HCT116 (cell line): ENCODE results near the gene ADAMTS16. TPM values are rescaled to one million over a fixed set of nuclear protein-coding genes. Genes with fewer than 3 reads are reported as not detected.

Experiments
- ATAC-seq: fragments of 200-7000 bp; cut with Tn5 transposase; 2 replicates; pipeline ENCODE4 v1.9.1; 2020; ENCODE audit warnings: mild to moderate bottlenecking, moderate library complexity
- BruUV-seq: library from RNA; stranded (reverse); fragments of 400-500 nt; replicated peaks from 2 replicates; lab custom pipeline; 2021; lab: Mats Ljungman, UMichigan
- CTCF ChIA-PET: fragments of 300-600 bp; sonication (Branson Sonifier 250); formaldehyde crosslinking; loops from one replicate; lab custom pipeline; 2021; ENCODE audit warnings: antibody characterized with exemption; lab: Charles Lee
- POLR2A ChIA-PET: fragments of 300-600, 350-600 bp; sonication (Branson Sonifier 250); formaldehyde crosslinking; loops from one replicate; lab custom pipeline; 2021; ENCODE audit warnings: antibody characterized with exemption; lab: Charles Lee
- RAD21 ChIA-PET, 2 experiments: fragments of 300-600 bp; sonication (Branson Sonifier 250); formaldehyde crosslinking; loops; one replicate each; lab custom pipeline; 2023; ENCODE audit warnings: low total read pairs in 2 of 2; ENCODE audit not compliant: uncharacterized antibody in 2 of 2, unreplicated experiment in 2 of 2, low non-redundant PET in 1 of 2; lab: Charles Lee
- DNase-seq: peaks from one replicate; pipeline ENCODE4 v3.0.0-alpha.2; 2010; ENCODE audit warnings: low read depth, low spot score
- H2AFZ ChIP-seq: fragments of 200-600 bp; shearing (Covaris generic), sonication (generic); 2 replicates; pipeline ENCODE4 v1.6.1; 2017; ENCODE audit warnings: low read depth, mixed run types, mixed read lengths, antibody characterized with exemption, low read length; ENCODE audit not compliant: poor library complexity, severe bottlenecking
- H3K27ac ChIP-seq: 2 replicates; pipeline ENCODE4 v1.5.1; 2012; ENCODE audit warnings: low read depth, low read length
- H3K27me3 ChIP-seq: fragments of 200-600 bp; sonication (generic); 2 replicates; pipeline ENCODE4 v1.6.1; 2016; ENCODE audit warnings: mixed run types, low read length, mixed read lengths; ENCODE audit not compliant: insufficient read depth
- H3K36me3 ChIP-seq, 2 experiments: fragments of 200-500 bp in 1 of 2; fragments of 200-600 bp in 1 of 2; sonication (Bioruptor generic) in 1 of 2; sonication (generic) in 1 of 2; 2 replicates each; pipeline versions ENCODE4 v1.5.1 to v1.6.1; 2014 to 2016; ENCODE audit warnings: low read length in 2 of 2, inconsistent platforms in 1 of 2, mixed read lengths in 1 of 2, mixed run types in 1 of 2; ENCODE audit not compliant: insufficient read depth in 2 of 2, control insufficient read depth in 1 of 2
- H3K4me1 ChIP-seq, 2 experiments: fragments of 200-600 bp in 1 of 2; sonication (generic) in 1 of 2; 2 replicates each; pipeline versions ENCODE4 v1.5.1 to v1.6.1; 2012 to 2017; ENCODE audit warnings: low read length in 2 of 2, inconsistent platforms in 1 of 2, mild to moderate bottlenecking in 1 of 2, mixed read lengths in 1 of 2, mixed run types in 1 of 2, moderate library complexity in 1 of 2; ENCODE audit not compliant: insufficient read depth in 2 of 2, control insufficient read depth in 1 of 2
- H3K4me2 ChIP-seq: fragments of 200-600 bp; sonication (generic); 2 replicates; pipeline ENCODE4 v1.6.1; 2017; ENCODE audit warnings: mixed run types, low read length, mixed read lengths
- H3K4me3 ChIP-seq, 2 experiments: fragments of 200-600 bp in 1 of 2; sonication (generic) in 1 of 2; replicated peaks in 1 of 2; 2 replicates each; pipeline ENCODE4 v1.5.1; 2011 to 2016; ENCODE audit warnings: low read length in 2 of 2, control low read depth in 1 of 2, low read depth in 1 of 2, mild to moderate bottlenecking in 1 of 2, mixed read lengths in 1 of 2, mixed run types in 1 of 2
- H3K79me2 ChIP-seq: fragments of 200-600 bp; sonication (generic); 2 replicates; pipeline ENCODE4 v1.6.1; 2017; ENCODE audit warnings: mild to moderate bottlenecking, mixed run types, low read length, moderate library complexity, mixed read lengths; ENCODE audit not compliant: insufficient read depth
- H3K9ac ChIP-seq: fragments of 200-600 bp; sonication (generic); 2 replicates; pipeline ENCODE4 v1.6.1; 2016; ENCODE audit warnings: low read length, mixed read lengths
- H3K9me2 ChIP-seq: fragments of 200-600 bp; sonication (generic), shearing (Covaris generic); 2 replicates; pipeline ENCODE4 v1.6.1; 2017; ENCODE audit warnings: mixed run types, mild to moderate bottlenecking, moderate library complexity; ENCODE audit not compliant: insufficient read depth
- H3K9me3 ChIP-seq, 2 experiments: fragments of 200-500 bp in 1 of 2; fragments of 200-600 bp in 1 of 2; sonication (Bioruptor generic) in 1 of 2; sonication (generic) in 1 of 2; 2 replicates each; pipeline ENCODE4 v1.6.1; 2014 to 2017; ENCODE audit warnings: low read length in 2 of 2, mixed read lengths in 2 of 2, inconsistent platforms in 1 of 2, low read depth in 1 of 2, mild to moderate bottlenecking in 1 of 2, mixed run types in 1 of 2, moderate library complexity in 1 of 2; ENCODE audit not compliant: control insufficient read depth in 1 of 2, insufficient read depth in 1 of 2
- H4K20me1 ChIP-seq: fragments of 200-600 bp; sonication (generic), shearing (Covaris generic); 2 replicates; pipeline ENCODE4 v1.6.1; 2017; ENCODE audit warnings: mixed run types, mild to moderate bottlenecking, moderate library complexity; ENCODE audit not compliant: insufficient read depth
- ELF1 ChIP-seq: IDR thresholded peaks from 2 replicates; pipeline ENCODE4 v1.6.1; 2012; ENCODE audit warnings: low read depth, borderline replicate concordance
- POLR2AphosphoS5 ChIP-seq: IDR thresholded peaks from 2 replicates; pipeline ENCODE4 v1.6.1; 2011; ENCODE audit warnings: mild to moderate bottlenecking, low read depth, low read length, moderate library complexity
- SIN3A ChIP-seq: IDR thresholded peaks from 2 replicates; pipeline ENCODE4 v1.6.1; 2012; ENCODE audit warnings: low read depth
- SP1 ChIP-seq: IDR thresholded peaks from 2 replicates; pipeline ENCODE4 v1.6.1; 2012; ENCODE audit warnings: low read depth
- SRF ChIP-seq: IDR thresholded peaks from 2 replicates; pipeline ENCODE4 v1.6.1; 2012; ENCODE audit warnings: low read depth
- intact Hi-C: fragments of 100-400 bp; cut with micrococcal nuclease; formaldehyde crosslinking; loops from 2 replicates; pipeline ENCODE4 v1.10.0; 2022
- total RNA-seq: library from RNA; stranded (reverse); gene quantifications from one replicate; pipeline ENCODE4 v1.2.1, GENCODE V29; 2021; ENCODE audit not compliant: unreplicated experiment

Gene ADAMTS16
- total RNA-seq, 1 experiment from 2014 or later: 2.4 TPM

- Histone ChIP-seq H3K79me2 (no peaks in the 10 kb centered on the region), H3K27me3 (no peaks in the 10 kb centered on the region), H3K9me3 (no peaks in the 10 kb centered on the region), H4K20me1 (no peaks in the 10 kb centered on the region), H3K36me3 (no peaks in the 10 kb centered on the region), H3K9me2 (no peaks in the 10 kb centered on the region), H3K4me3 (no peak overlapping the region), H3K27ac (no peak overlapping the region), H3K9ac (no peak overlapping the region), H2AFZ (no peak overlapping the region), H3K4me2 (no peak overlapping the region), H3K4me1 (peaks cover 21 to 22% of the 10 kb centered on the region in 2 experiments)
- ATAC-seq (no peak), DNase-seq (no peak)
- no TSS peak for BruUV-seq
- intact Hi-C loops: no loop called here
- POLR2A ChIA-PET: no interaction called here
- CTCF ChIA-PET: no interaction called here
- RAD21 ChIA-PET: no interaction called here
- TF ChIP-seq ELF1: no peak
- TF ChIP-seq SIN3A: no peak
- TF ChIP-seq SP1: no peak
Measured at GRCh38 chr5:5332287-5332686, 192.2 kb downstream of the ADAMTS16 start.

GRCh38 chr5:5335107-5335506, 195.0 kb downstream of the ADAMTS16 start:
- no peaks in the 10 kb centered on the region for H3K9me2 ChIP-seq
- H4K20me1 ChIP-seq: no peaks in the 10 kb centered on the region
- H3K9me3 ChIP-seq: no peaks in the 10 kb centered on the region
- ChIA-PET CTCF (no interaction called here), POLR2A (no interaction called here)
- H2AFZ ChIP-seq: no peak overlapping the region
- H3K79me2 ChIP-seq: no peaks in the 10 kb centered on the region
- no peak overlapping the region; the same call in 1 of the 2 replicates for H3K27ac ChIP-seq
- H3K27me3 ChIP-seq: no peaks in the 10 kb centered on the region
- intact Hi-C loops: no loop called here
- no TSS peak for BruUV-seq
- TF ChIP-seq SRF (no peak), POLR2AphosphoS5 (no peak)
- TF ChIP-seq, all 23 proteins: peak for 0
- RAD21 ChIA-PET: no interaction called here
- Histone ChIP-seq H3K9ac (no peak overlapping the region), H3K4me2 (peak overlapping the region; percentile 50), H3K36me3 (no peaks in the 10 kb centered on the region), H3K4me3 (no peak overlapping the region), H3K4me1 (peaks cover 26 to 30% of the 10 kb centered on the region in 2 experiments)
- no peak for DNase-seq
- no peak for ATAC-seq
